Upper lobe of left lung (tissue), 6 donors: ENCODE measurements around the gene KRTAP6-1. TPM values are rescaled to one million over a fixed set of nuclear protein-coding genes. Genes with fewer than 3 reads are reported as not detected.

ENCODE experiments used
- ATAC-seq, 2 donors: fragments of 200-7000 bp; cut with Tn5 transposase; one replicate each; pipeline ENCODE4 v1.9.1; 2022; ENCODE audit warnings: mild to moderate bottlenecking in 2 of 2, moderate library complexity in 2 of 2; ENCODE audit not compliant: low FRiP score in 2 of 2
- DNase-seq, 2 donors: peaks; one replicate each; pipeline ENCODE4 v3.0.0-alpha.2; 2019 to 2020
- H3K27ac ChIP-seq, 4 donors: fragments of 200-600 bp; sonication (generic); one replicate each; pipeline ENCODE4 v1.5.1; 2016 to 2019
- H3K27me3 ChIP-seq, 4 donors: fragments of 200-600 bp; sonication (generic); one replicate each; pipeline ENCODE4 v1.5.1; 2017 to 2019
- H3K36me3 ChIP-seq, 4 donors: fragments of 200-600 bp; sonication (generic); one replicate each; pipeline ENCODE4 v1.5.1; 2016 to 2019
- H3K4me1 ChIP-seq, 4 donors: fragments of 200-600 bp; sonication (generic); one replicate each; pipeline ENCODE4 v1.5.1; 2018 to 2019
- H3K4me3 ChIP-seq, 4 donors: fragments of 200-600 bp; sonication (generic); one replicate each; pipeline ENCODE4 v1.5.1; 2017 to 2019; ENCODE audit warnings: mild to moderate bottlenecking in 2 of 4, moderate library complexity in 1 of 4
- H3K9me3 ChIP-seq, 4 donors: fragments of 200-600 bp; sonication (generic); one replicate each; pipeline ENCODE4 v1.5.1; 2018 to 2019
- EP300 ChIP-seq, 4 donors: sonication (generic); formaldehyde crosslinking; IDR thresholded peaks; one replicate each; pipeline ENCODE4 v1.5.1; 2017; ENCODE audit warnings: antibody characterized with exemption in 4 of 4, control low read depth in 2 of 4
- POLR2A ChIP-seq, 4 donors: fragments of 450-650 bp; IDR thresholded peaks; one replicate each; pipeline ENCODE4 v1.5.1; 2016 to 2017; ENCODE audit warnings: antibody characterized with exemption in 4 of 4, mild to moderate bottlenecking in 2 of 4
- POLR2AphosphoS5 ChIP-seq, 2 donors: sonication (generic); formaldehyde crosslinking; IDR thresholded peaks; one replicate each; pipeline ENCODE4 v1.5.1; 2017; ENCODE audit warnings: antibody characterized with exemption in 2 of 2
- WGBS, 2 donors: methylation state at CpG; one replicate each; pipeline ENCODE4 v1.1.5; 2017 to 2018; 5-methylcytosine and 5-hydroxymethylcytosine counted together
- total RNA-seq, 6 donors: library from RNA; depleted of rRNA in 4 of 6; stranded (reverse); fragments of >200 nt in 4 of 6; gene quantifications; one replicate each; pipeline versions ENCODE4 v1.1.0 to v1.2.1, GENCODE V29; 2016 to 2021
- TF ChIP-seq, protein P1 (sequence below), 6 experiments: fragments of 450-650 bp in 4 of 6; fragments of 200-600 bp in 2 of 6; sonication (generic) in 2 of 6; IDR thresholded peaks; one replicate each; pipeline ENCODE4 v1.5.1; 2016 to 2019; ENCODE audit warnings: antibody characterized with exemption in 6 of 6
- donor health status: DM: no; HTN: no; CAD: no; lungs with moderate emphysema.
- donor health status: DM: no; HTN: yes; CAD: no; lungs with severe emphysema.

Gene KRTAP6-1
- total RNA-seq, 6 donors from 2014 or later: not detected

DNA sequence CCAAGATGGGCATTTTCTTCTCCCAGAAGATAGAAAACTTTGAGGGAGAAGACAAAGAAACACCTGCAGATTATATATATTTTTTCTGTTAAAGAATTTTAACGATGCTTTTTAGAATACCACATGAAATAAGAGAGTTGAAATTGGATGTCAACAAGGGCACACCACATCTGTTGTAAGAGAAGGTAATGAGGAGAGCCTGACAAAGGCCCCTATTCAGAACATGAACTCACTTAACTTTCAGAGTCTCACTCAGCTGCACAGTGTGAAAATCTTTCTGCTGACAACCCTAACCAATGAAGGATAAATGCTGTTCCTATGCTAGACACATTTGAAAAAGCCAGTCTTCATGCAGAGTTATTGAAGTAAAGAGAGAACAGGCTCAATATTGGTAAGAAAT lies 30.9 kb downstream of the KRTAP6-1 start:
- no peak overlapping the region for H3K27ac ChIP-seq
- H3K4me3 ChIP-seq: no peak overlapping the region
- WGBS, 2 donors: 82 to 86% methylated on average over 1 of the region's 1 CpG
- DNase-seq (no peak), ATAC-seq (no peak)
- H3K27me3 ChIP-seq: no peaks in the 10 kb centered on the region
- H3K9me3 ChIP-seq: no peaks in the 10 kb centered on the region
- no peaks in the 10 kb centered on the region for H3K4me1 ChIP-seq
- TF ChIP-seq EP300 (IDR thresholded peaks at IDR 0.05): no peak
- no peak for TF ChIP-seq POLR2AphosphoS5 (IDR thresholded peaks at IDR 0.05)
- no peak for TF ChIP-seq POLR2A (IDR thresholded peaks at IDR 0.05)
- H3K36me3 ChIP-seq: no peaks in the 10 kb centered on the region

DNA sequence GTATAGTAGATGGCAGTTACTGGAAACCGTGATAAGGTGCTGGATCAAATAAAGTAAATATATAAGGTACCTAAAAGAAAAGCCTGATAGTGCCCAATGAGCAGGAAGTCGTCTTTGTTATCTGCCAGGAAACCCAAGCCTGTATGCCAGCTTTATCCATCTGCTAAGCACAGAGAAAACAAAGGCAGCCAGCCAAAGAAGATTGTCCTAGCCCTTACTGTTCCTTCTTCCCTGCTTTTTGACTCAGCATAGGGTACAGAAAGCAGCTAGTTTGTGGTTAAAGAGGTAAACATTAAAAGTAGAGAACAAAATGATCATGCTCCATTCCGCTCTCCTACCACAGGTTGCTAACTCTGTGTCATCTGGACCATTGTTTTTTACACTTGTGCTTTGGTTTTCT lies 33.6 kb downstream of the KRTAP6-1 start:
- WGBS, 2 donors: 44 to 49% methylated on average over 3 of the region's 3 CpGs
- no peaks in the 10 kb centered on the region for H3K9me3 ChIP-seq
- TF ChIP-seq, protein P1, sequence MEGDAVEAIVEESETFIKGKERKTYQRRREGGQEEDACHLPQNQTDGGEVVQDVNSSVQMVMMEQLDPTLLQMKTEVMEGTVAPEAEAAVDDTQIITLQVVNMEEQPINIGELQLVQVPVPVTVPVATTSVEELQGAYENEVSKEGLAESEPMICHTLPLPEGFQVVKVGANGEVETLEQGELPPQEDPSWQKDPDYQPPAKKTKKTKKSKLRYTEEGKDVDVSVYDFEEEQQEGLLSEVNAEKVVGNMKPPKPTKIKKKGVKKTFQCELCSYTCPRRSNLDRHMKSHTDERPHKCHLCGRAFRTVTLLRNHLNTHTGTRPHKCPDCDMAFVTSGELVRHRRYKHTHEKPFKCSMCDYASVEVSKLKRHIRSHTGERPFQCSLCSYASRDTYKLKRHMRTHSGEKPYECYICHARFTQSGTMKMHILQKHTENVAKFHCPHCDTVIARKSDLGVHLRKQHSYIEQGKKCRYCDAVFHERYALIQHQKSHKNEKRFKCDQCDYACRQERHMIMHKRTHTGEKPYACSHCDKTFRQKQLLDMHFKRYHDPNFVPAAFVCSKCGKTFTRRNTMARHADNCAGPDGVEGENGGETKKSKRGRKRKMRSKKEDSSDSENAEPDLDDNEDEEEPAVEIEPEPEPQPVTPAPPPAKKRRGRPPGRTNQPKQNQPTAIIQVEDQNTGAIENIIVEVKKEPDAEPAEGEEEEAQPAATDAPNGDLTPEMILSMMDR (IDR thresholded peaks at IDR 0.05): no peak
- TF ChIP-seq POLR2AphosphoS5 (IDR thresholded peaks at IDR 0.05) (no peak), EP300 (IDR thresholded peaks at IDR 0.05) (no peak), POLR2A (IDR thresholded peaks at IDR 0.05) (no peak)
- DNase-seq: no peak
- no peaks in the 10 kb centered on the region for H3K27me3 ChIP-seq
- no peaks in the 10 kb centered on the region for H3K36me3 ChIP-seq
- no peak overlapping the region for H3K4me3 ChIP-seq
- no peak overlapping the region for H3K27ac ChIP-seq
- H3K4me1 ChIP-seq: no peaks in the 10 kb centered on the region
- ATAC-seq: no peak

DNA sequence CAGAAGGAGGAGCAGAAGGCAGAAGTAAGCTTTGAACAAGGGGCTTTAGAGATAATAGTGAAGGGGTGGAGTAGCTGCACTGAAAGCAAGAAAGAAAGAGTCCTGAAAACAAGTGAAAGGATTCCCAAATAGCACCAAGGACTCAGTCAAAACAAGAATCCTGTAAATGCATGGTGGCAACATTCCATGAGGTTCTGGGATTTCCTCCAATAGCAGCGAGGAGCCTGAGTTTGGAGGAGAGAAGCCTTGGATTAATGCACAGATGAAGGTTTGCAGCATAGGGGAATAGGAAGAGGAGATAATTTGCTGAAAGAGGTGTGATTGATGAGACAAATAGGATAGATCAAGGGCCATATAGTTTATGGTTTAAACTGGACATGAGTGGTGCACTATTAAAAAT lies 34.4 kb downstream of the KRTAP6-1 start:
- 54 to 64% methylated on average over 1 of the region's 1 CpG for WGBS, 2 donors
- no peak for DNase-seq
- TF ChIP-seq, protein P1 (IDR thresholded peaks at IDR 0.05): no peak
- TF ChIP-seq EP300 (IDR thresholded peaks at IDR 0.05) (no peak), POLR2AphosphoS5 (IDR thresholded peaks at IDR 0.05) (no peak)
- no peaks in the 10 kb centered on the region for H3K4me1 ChIP-seq
- H3K27me3 ChIP-seq: no peaks in the 10 kb centered on the region
- H3K9me3 ChIP-seq: no peaks in the 10 kb centered on the region
- H3K36me3 ChIP-seq: no peaks in the 10 kb centered on the region
- H3K27ac ChIP-seq: no peak overlapping the region
- ATAC-seq: no peak
- H3K4me3 ChIP-seq: no peak overlapping the region

DNA sequence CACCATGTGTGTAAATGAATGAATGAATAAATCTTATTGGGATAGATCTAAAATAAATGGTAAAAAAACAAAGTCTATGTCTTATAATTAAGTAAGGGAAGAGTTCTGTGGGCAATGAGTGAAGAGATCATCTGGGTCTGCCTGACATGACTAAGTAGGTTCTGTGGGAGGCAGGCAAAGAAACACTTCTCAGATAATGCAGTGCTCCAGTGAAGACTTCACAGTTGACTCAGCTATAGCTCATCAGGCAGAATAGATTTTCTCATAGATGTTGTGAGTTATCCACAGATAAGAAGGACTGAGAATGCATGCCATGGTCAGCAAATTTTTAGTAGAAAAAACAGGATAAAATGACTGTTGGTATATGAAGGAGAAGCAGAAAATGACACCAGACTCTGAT lies 36.0 kb downstream of the KRTAP6-1 start:
- H3K36me3 ChIP-seq: no peaks in the 10 kb centered on the region
- ATAC-seq: no peak
- no peaks in the 10 kb centered on the region for H3K4me1 ChIP-seq
- no peak overlapping the region for H3K27ac ChIP-seq
- H3K4me3 ChIP-seq: no peak overlapping the region
- H3K27me3 ChIP-seq: no peaks in the 10 kb centered on the region
- H3K9me3 ChIP-seq: no peaks in the 10 kb centered on the region
- DNase-seq: no peak
- TF ChIP-seq, protein P1 (IDR thresholded peaks at IDR 0.05): no peak
- TF ChIP-seq POLR2A (IDR thresholded peaks at IDR 0.05) (no peak), POLR2AphosphoS5 (IDR thresholded peaks at IDR 0.05) (no peak), EP300 (IDR thresholded peaks at IDR 0.05) (no peak)

DNA sequence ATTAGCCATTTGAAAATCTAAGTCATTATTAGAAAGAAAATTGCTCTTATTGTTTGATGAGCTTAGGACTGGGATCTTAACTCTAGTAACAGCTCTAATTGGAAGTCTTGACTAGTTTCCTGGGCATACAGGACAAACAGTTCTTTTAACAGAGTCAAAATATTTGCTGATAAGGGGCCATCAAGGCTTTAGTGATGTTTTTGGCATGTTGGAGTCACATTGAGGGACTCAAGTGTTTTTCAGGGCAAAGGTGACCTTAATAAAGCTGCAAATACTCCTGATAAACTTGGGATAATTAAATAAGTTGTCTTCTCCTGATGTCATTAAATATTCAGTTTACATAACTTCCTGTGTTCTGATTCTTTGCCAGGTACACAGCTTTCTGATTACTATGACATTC lies 46.1 kb downstream of the KRTAP6-1 start:
- Histone ChIP-seq H3K27ac (no peak overlapping the region), H3K4me3 (no peak overlapping the region), H3K36me3 (no peaks in the 10 kb centered on the region), H3K27me3 (no peaks in the 10 kb centered on the region), H3K9me3 (no peaks in the 10 kb centered on the region), H3K4me1 (no peaks in the 10 kb centered on the region)
- DNase-seq (no peak), ATAC-seq (no peak)
- TF ChIP-seq, protein P1 (IDR thresholded peaks at IDR 0.05): no peak
